22Rv1 (cell line): Measurements from ENCODE around the gene BRAF.

Source experiments
- CTCF ChIP-seq: fragments of 450-650 bp; IDR thresholded peaks from 2 replicates; pipeline ENCODE4 v1.5.1; 2017; ENCODE audit warnings: mild to moderate bottlenecking
- ZFX ChIP-seq: fragments of 450-650 bp; IDR thresholded peaks from 2 replicates; pipeline ENCODE4 v1.6.1; 2017; ENCODE audit warnings: antibody characterized with exemption, borderline replicate concordance

- TF ChIP-seq CTCF (no peak), ZFX (no peak)
Measured at GRCh38 chr7:140945940-140946339, 21.2 kb upstream of the BRAF start.
